Measurements from ENCODE around the gene DHRS3. TPM values are rescaled to one million over a fixed set of nuclear protein-coding genes. Genes with fewer than 3 reads are reported as not detected.

The DHRS3 gene
- total RNA-seq, 3 donors from 2014 or later: 85.9 to 141 (median 90.1) TPM

DNA sequence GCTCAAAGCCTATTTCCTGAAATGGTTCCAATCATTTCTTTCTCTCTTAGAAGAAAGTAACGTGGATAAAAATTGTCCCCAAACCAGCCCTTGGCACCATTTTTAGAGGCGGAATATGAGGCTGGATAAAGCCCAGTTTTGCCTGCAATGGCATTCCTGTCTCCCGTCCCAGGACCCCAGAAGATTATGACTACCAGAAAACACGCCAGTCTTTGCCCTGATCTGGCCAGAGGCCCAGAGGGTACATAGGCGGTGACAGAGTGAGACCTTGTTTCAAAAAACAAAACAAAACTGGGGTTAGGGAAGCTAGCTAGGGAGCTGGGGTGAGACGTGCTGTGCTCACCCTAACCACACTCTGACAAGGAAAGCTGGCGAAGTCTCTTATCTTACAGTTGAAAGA, 25.8 kb upstream of the DHRS3 start, which contains the start of gene AADACL4:
Gene AADACL4 (plus strand): TSS at position 301 of the 400 bp plus-strand sequence. CDS start 462 bp downstream, outside the sequence.
- no peak for DNase-seq
- Histone ChIP-seq H3K9me3 (peaks cover 25% of the 10 kb centered on the region), H3K4me1 (ENCODE audit: low read depth) (no peaks in the 10 kb centered on the region), H3K4me3 (no peak within 1 kb of the TSS), H3K36me3 (ENCODE audit: low read depth) (no peaks in the 10 kb centered on the region)
- ATAC-seq: no peak
- TF ChIP-seq CTCF (IDR thresholded peaks at IDR 0.05): no peak
- intact Hi-C loops (cut with DNase I, micrococcal nuclease): no loop called here

GRCh38 chr1:12643079-12643478, 25.1 kb upstream of the DHRS3 start:
- intact Hi-C loops (cut with DNase I, micrococcal nuclease): no loop called here
- Histone ChIP-seq H3K4me1 (ENCODE audit: low read depth) (no peaks in the 10 kb centered on the region), H3K4me3 (no peak overlapping the region), H3K9me3 (peaks cover 25% of the 10 kb centered on the region), H3K36me3 (ENCODE audit: low read depth) (no peaks in the 10 kb centered on the region)
- TF ChIP-seq CTCF (IDR thresholded peaks at IDR 0.05): no peak
- ATAC-seq: no peak
- no peak for DNase-seq

DNA sequence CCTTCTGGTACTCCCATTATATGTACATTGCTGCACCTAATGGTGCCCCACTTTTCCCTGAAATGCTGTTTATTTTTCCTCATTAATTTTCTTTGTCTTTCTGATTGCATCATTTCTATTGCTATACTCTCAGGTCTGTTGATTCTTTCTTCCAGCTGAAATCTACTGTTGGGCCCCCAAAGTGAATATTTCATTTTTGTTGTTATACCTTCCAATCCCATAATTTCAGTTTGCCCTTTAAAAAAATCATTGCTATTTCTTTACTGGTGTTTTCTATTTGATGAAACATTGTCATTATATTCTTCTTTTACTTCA, 22.9 kb upstream of the DHRS3 start:
- no peaks in the 10 kb centered on the region for H3K4me1 ChIP-seq (ENCODE audit: low read depth)
- no peaks in the 10 kb centered on the region for H3K36me3 ChIP-seq (ENCODE audit: low read depth)
- DNase-seq (no peak), ATAC-seq (no peak)
- H3K9me3 ChIP-seq: peaks cover 25% of the 10 kb centered on the region
- intact Hi-C loops (cut with DNase I, micrococcal nuclease): no loop called here
- no peak for TF ChIP-seq CTCF (IDR thresholded peaks at IDR 0.05)
- no peak overlapping the region for H3K4me3 ChIP-seq

GRCh38 chr1:12640237-12640957, 22.4 kb upstream of the DHRS3 start:
- no peak for TF ChIP-seq CTCF (IDR thresholded peaks at IDR 0.05)
- intact Hi-C loops (cut with DNase I, micrococcal nuclease): no loop called here
- H3K4me1 ChIP-seq (ENCODE audit: low read depth): no peaks in the 10 kb centered on the region
- H3K36me3 ChIP-seq (ENCODE audit: low read depth): no peaks in the 10 kb centered on the region
- H3K4me3 ChIP-seq: no peak overlapping the region
- ATAC-seq (no peak), DNase-seq (no peak)
- H3K9me3 ChIP-seq: peaks cover 25% of the 10 kb centered on the region

- H3K4me3 ChIP-seq: no peak overlapping the region
- peaks cover 25% of the 10 kb centered on the region for H3K9me3 ChIP-seq
- no peak for DNase-seq
- intact Hi-C loops (cut with DNase I, micrococcal nuclease): no loop called here
- no peak for TF ChIP-seq CTCF (IDR thresholded peaks at IDR 0.05)
- H3K4me1 ChIP-seq (ENCODE audit: low read depth): no peaks in the 10 kb centered on the region
- no peak for ATAC-seq
- H3K36me3 ChIP-seq (ENCODE audit: low read depth): no peaks in the 10 kb centered on the region
These were observed 19.7 kb upstream of the DHRS3 start for GRCh38 chr1:12637693-12638092.

Data from mucosa of descending colon (tissue), 3 donors.